H1 (cell line): Measurements from ENCODE around the gene NEGR1.

ENCODE experiments used
- KDM5A ChIP-seq: fragments of 200-600 bp; IDR thresholded peaks from 2 replicates; pipeline ENCODE4 v1.7.1; 2012; ENCODE audit warnings: mild to moderate bottlenecking, low read length, inconsistent platforms, mixed read lengths
- RAD21 ChIP-seq, 2 experiments: IDR thresholded peaks in 1 of 2; conservative IDR thresholded peaks in 1 of 2; 2 replicates each; pipeline ENCODE4 v1.6.1; 2011; ENCODE audit warnings: low read depth in 2 of 2, low read length in 2 of 2, improper control_type of control experiment in 1 of 2, inconsistent platforms in 1 of 2, mild to moderate bottlenecking in 1 of 2, moderate library complexity in 1 of 2
- YY1 ChIP-seq: IDR thresholded peaks from 2 replicates; pipeline ENCODE4 v1.6.1; 2011; ENCODE audit warnings: low read depth, mild to moderate bottlenecking, low read length

DNA sequence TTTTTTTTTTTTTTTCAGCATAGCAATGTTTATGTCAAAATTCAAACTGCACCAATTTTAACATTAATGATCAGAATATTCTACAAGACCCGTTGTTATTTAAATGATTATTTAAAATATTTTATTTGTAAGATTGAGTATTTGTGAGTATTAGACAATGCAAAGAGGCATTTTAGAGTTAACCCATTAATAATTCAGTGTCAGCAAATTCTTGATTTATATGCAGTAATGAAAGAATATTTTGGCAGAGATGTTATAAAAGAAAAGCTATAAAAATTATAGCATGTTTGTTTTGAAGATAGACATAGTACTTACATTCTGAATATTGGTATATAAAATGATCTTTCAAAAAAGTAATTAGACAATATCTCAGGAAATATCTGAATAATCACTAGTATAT lies 932.0 kb downstream of the NEGR1 start:
- TF ChIP-seq KDM5A (no peak), YY1 (no peak), RAD21 (IDR thresholded peaks at IDR 0.05 in 1 of 2, conservative IDR thresholded peaks at IDR 0.05 in 1 of 2; ENCODE audit: low read depth in 2 of 2, low read length in 2 of 2) (no peak)
